ENCODE measurements around the gene HDHD3. TPM values are rescaled to one million over a fixed set of nuclear protein-coding genes. Genes with fewer than 3 reads are reported as not detected.

Gene HDHD3
- polyA plus RNA-seq, 1 of the 3 experiments (the other 2 are of a cell fraction), result 17.1 TPM

DNA sequence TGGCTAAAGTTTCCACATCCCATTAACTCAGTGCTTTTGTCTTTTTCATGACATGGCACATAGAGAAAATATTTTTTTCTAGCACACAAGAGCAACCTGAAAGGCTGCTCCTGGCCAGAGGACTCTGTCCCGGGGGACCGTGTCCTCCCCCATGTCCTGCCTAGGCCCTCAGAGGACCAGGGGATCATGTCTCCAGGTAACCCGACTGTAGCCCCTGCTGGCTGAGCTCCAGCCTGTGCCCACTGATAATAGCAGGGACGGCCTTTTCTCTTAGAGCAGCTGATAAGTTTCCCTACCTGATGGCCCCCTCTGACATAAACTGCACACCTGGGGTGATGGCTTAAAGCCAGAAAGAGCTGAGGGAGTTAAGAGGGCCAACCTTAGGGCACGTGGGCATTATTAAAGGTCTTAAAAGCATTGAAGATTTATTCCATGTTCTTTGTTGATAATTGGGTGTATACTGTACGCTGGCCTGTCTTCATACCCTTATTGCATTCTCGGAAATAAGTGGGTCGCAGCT is 5.9 kb downstream of the HDHD3 start:
- Histone ChIP-seq H3K27me3 (ENCODE audit: insufficient read depth) (no peaks in the 10 kb centered on the region), H3K9me2 (no peaks in the 10 kb centered on the region), H3K4me1 (ENCODE audit: control insufficient read depth in 1 of 2, insufficient read depth in 2 of 2, low read depth in 1 of 2, low read length in 1 of 2) (peaks cover 0 to 2% of the 10 kb centered on the region in 2 experiments; a peak in 1 of 4 replicates), H3K4me3 (ENCODE audit: low read depth in 2 of 2, low read length in 1 of 2) (no peak overlapping the region), H3K27ac (ENCODE audit: low read depth in 2 of 2, low read length in 1 of 2) (no peak overlapping the region), H2AFZ (ENCODE audit: low read depth) (no peak overlapping the region), H3K9me3 (no peaks in the 10 kb centered on the region), H4K20me1 (ENCODE audit: insufficient read depth) (no peaks in the 10 kb centered on the region), H3F3A (replicated peaks; ENCODE audit: insufficient read depth) (no peaks in the 10 kb centered on the region), H3K36me3 (replicated peaks in 1 of 2; ENCODE audit: control insufficient read depth in 1 of 2, insufficient read depth in 2 of 2, low read length in 1 of 2) (peaks cover 0 to 14% of the 10 kb centered on the region in 2 experiments), H3K79me2 (ENCODE audit: insufficient read depth) (no peaks in the 10 kb centered on the region), H3K4me2 (no peak overlapping the region), H3K9ac (no peak overlapping the region)
- CTCF ChIA-PET, result interaction anchor here (0.9 kb wide), 1 partner anchor 30 kb away, joined by 5 read pairs; the partner anchor contains the start of gene ALAD
- POLR2A ChIA-PET, result no interaction called here
- TF ChIP-seq ELF1 (IDR thresholded peaks at IDR 0.05) (no peak), FOSL2 (IDR thresholded peaks at IDR 0.05; ENCODE audit: borderline replicate concordance, low read depth) (no peak), EZH2phosphoT487 (IDR thresholded peaks at IDR 0.05; ENCODE audit: borderline replicate concordance, low read depth) (no peak), CHD2 (IDR thresholded peaks at IDR 0.05; ENCODE audit: low read length, partially characterized antibody) (no peak), GATA2 (CRISPR knock-in tag; IDR thresholded peaks at IDR 0.05) (no peak), MEF2A (IDR thresholded peaks at IDR 0.05; ENCODE audit: borderline replicate concordance, low read depth) (no peak), JUND (IDR thresholded peaks at IDR 0.05) (no peak), MXI1 (IDR thresholded peaks at IDR 0.05; ENCODE audit: low read depth, low read length) (no peak)
- TF ChIP-seq, protein P1, sequence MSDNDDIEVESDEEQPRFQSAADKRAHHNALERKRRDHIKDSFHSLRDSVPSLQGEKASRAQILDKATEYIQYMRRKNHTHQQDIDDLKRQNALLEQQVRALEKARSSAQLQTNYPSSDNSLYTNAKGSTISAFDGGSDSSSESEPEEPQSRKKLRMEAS (IDR thresholded peaks at IDR 0.05; ENCODE audit: low read depth), result no peak
- TF ChIP-seq, protein P2, sequence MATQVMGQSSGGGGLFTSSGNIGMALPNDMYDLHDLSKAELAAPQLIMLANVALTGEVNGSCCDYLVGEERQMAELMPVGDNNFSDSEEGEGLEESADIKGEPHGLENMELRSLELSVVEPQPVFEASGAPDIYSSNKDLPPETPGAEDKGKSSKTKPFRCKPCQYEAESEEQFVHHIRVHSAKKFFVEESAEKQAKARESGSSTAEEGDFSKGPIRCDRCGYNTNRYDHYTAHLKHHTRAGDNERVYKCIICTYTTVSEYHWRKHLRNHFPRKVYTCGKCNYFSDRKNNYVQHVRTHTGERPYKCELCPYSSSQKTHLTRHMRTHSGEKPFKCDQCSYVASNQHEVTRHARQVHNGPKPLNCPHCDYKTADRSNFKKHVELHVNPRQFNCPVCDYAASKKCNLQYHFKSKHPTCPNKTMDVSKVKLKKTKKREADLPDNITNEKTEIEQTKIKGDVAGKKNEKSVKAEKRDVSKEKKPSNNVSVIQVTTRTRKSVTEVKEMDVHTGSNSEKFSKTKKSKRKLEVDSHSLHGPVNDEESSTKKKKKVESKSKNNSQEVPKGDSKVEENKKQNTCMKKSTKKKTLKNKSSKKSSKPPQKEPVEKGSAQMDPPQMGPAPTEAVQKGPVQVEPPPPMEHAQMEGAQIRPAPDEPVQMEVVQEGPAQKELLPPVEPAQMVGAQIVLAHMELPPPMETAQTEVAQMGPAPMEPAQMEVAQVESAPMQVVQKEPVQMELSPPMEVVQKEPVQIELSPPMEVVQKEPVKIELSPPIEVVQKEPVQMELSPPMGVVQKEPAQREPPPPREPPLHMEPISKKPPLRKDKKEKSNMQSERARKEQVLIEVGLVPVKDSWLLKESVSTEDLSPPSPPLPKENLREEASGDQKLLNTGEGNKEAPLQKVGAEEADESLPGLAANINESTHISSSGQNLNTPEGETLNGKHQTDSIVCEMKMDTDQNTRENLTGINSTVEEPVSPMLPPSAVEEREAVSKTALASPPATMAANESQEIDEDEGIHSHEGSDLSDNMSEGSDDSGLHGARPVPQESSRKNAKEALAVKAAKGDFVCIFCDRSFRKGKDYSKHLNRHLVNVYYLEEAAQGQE (IDR thresholded peaks at IDR 0.05; ENCODE audit: low read depth, low read length), result no peak
- TF ChIP-seq, protein P3, sequence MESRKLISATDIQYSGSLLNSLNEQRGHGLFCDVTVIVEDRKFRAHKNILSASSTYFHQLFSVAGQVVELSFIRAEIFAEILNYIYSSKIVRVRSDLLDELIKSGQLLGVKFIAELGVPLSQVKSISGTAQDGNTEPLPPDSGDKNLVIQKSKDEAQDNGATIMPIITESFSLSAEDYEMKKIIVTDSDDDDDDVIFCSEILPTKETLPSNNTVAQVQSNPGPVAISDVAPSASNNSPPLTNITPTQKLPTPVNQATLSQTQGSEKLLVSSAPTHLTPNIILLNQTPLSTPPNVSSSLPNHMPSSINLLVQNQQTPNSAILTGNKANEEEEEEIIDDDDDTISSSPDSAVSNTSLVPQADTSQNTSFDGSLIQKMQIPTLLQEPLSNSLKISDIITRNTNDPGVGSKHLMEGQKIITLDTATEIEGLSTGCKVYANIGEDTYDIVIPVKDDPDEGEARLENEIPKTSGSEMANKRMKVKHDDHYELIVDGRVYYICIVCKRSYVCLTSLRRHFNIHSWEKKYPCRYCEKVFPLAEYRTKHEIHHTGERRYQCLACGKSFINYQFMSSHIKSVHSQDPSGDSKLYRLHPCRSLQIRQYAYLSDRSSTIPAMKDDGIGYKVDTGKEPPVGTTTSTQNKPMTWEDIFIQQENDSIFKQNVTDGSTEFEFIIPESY (IDR thresholded peaks at IDR 0.05; ENCODE audit: borderline replicate concordance, low read depth), result no peak
- TF ChIP-seq, protein P4, sequence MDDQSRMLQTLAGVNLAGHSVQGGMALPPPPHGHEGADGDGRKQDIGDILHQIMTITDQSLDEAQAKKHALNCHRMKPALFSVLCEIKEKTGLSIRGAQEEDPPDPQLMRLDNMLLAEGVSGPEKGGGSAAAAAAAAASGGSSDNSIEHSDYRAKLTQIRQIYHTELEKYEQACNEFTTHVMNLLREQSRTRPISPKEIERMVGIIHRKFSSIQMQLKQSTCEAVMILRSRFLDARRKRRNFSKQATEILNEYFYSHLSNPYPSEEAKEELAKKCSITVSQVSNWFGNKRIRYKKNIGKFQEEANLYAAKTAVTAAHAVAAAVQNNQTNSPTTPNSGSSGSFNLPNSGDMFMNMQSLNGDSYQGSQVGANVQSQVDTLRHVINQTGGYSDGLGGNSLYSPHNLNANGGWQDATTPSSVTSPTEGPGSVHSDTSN (IDR thresholded peaks at IDR 0.05), result no peak
- TF ChIP-seq, protein P5, sequence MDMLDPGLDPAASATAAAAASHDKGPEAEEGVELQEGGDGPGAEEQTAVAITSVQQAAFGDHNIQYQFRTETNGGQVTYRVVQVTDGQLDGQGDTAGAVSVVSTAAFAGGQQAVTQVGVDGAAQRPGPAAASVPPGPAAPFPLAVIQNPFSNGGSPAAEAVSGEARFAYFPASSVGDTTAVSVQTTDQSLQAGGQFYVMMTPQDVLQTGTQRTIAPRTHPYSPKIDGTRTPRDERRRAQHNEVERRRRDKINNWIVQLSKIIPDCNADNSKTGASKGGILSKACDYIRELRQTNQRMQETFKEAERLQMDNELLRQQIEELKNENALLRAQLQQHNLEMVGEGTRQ (IDR thresholded peaks at IDR 0.05; ENCODE audit: borderline replicate concordance, low read depth, low read length), result no peak
- WGBS (ENCODE audit: low lambda C conversion rate), result 84% methylated on average over 7 of the region's 8 CpGs
- no peak for DNase-seq

Data from SK-N-SH (cell line).